Astrocyte of the spinal cord (primary cell): ENCODE data around the gene SPIRE2.

Experiments
- DNase-seq: peaks from one replicate; pipeline ENCODE4 v3.0.0; 2011; ENCODE audit warnings: low read depth, low spot score
- H3K4me3 ChIP-seq: 2 replicates; pipeline ENCODE4 v1.5.1; 2011; ENCODE audit warnings: low read depth, mild to moderate bottlenecking, low read length, moderate library complexity
- in situ Hi-C: cut with HindIII; loops from 2 replicates; pipeline ENCODE4 v1.10.0; 2017; ENCODE audit warnings: low sequenced_read_pairs
- TF ChIP-seq, protein P1 (sequence below): IDR thresholded peaks from 2 replicates; pipeline ENCODE4 v1.5.1; 2012; ENCODE audit warnings: low read depth, mild to moderate bottlenecking, low read length, inconsistent platforms

Gene SPIRE2

DNA sequence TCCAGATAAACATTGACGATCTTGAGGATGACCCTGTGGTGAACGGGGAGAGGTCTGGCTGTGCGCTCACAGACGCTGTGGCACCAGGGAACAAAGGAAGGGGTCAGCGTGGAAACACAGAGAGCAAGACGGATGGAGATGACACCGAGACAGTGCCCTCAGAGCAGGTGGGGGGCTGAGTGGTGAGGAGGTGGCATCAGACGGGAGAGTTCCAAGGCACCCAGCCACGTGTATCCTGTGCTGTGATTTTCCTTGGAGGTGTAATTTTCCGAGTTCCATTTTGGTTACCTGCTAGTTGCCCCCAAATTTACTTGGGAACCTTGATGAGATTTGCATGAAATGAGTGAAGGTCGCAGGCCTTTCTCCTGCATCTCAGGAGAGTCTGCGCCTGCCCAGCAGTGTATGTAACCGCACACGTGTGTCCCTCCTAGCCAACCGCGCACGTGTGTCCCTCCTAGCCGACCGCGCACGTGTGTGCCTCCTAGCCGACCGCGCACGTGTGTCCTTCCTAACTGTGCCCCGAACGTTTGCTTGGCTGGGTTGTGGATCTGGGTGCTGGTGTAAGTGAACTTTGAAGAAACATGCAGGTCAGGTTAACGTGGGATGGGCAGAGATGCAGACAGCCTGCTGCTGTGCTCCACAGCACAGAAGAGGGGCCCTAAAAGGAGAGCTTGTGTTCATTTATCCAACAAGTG lies 55.2 kb downstream of the SPIRE2 start:
- in situ Hi-C loops: no loop called here
- H3K4me3 ChIP-seq: no peak overlapping the region
- TF ChIP-seq, protein P1, sequence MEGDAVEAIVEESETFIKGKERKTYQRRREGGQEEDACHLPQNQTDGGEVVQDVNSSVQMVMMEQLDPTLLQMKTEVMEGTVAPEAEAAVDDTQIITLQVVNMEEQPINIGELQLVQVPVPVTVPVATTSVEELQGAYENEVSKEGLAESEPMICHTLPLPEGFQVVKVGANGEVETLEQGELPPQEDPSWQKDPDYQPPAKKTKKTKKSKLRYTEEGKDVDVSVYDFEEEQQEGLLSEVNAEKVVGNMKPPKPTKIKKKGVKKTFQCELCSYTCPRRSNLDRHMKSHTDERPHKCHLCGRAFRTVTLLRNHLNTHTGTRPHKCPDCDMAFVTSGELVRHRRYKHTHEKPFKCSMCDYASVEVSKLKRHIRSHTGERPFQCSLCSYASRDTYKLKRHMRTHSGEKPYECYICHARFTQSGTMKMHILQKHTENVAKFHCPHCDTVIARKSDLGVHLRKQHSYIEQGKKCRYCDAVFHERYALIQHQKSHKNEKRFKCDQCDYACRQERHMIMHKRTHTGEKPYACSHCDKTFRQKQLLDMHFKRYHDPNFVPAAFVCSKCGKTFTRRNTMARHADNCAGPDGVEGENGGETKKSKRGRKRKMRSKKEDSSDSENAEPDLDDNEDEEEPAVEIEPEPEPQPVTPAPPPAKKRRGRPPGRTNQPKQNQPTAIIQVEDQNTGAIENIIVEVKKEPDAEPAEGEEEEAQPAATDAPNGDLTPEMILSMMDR: no peak
- DNase-seq: no peak

DNA sequence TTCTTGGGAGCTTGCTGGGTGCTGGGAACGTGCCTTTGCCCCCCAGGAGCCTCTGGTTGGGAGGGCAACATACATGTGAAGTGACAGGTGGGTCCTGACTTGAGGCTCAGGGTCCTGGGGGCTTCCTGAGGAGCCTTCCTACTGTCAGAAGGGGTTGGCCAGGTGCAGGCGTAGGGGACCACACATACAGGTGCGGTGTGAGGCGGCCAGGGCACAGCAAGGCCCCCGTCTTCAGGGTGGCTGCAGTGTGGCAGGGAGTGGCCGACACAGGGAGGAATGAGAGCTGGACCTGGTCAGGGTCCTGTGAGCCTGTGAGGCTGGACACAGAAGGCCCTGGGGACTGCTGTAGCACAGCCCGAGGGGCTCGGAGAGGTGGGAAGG lies 55.8 kb downstream of the SPIRE2 start:
- no peak for DNase-seq
- TF ChIP-seq, protein P1: no peak
- no peak overlapping the region for H3K4me3 ChIP-seq
- in situ Hi-C loops: no loop called here

DNA sequence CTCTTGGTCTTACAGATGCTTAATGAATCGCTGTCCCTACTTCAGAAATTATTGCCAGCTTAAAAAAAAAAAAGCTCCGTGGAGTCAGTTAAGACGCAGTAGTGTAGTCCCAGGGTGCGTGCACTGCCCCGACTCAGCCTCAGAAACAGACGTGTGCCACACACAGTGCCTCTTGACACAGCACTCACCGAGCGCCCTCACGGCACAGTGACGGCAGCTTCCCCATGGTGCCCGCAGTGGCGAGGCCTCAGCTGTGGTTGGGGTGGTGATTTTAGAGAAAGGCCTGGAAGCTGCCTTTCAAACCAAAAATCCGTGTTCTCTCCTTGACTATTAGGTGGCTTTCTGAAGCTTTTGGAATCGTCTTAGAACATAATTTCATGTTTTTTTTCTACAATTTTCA lies 59.0 kb downstream of the SPIRE2 start:
- H3K4me3 ChIP-seq: no peak overlapping the region
- TF ChIP-seq, protein P1: no peak
- in situ Hi-C loops: no loop called here
- no peak for DNase-seq

DNA sequence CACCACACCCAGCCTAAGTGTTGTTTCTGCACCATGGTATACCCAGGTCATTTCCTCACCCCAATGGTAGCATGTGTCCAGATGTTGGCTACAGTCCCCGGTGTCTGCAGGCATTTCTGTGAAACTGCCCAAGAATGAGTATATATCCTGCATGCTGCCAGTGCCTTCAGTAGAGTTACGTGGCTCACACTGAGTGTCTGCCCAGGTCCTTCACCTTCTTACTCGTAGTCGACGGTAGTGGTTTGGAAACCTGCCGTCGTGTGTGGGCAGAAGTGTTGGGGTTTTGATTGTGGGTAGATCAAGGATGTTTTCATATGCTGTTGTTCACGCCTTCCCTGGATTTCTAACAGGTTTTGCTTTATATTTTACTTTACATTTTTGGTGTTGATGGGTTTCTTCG lies 61.9 kb downstream of the SPIRE2 start:
- H3K4me3 ChIP-seq: no peak overlapping the region
- TF ChIP-seq, protein P1: no peak
- in situ Hi-C loops: no loop called here
- DNase-seq: no peak

DNA sequence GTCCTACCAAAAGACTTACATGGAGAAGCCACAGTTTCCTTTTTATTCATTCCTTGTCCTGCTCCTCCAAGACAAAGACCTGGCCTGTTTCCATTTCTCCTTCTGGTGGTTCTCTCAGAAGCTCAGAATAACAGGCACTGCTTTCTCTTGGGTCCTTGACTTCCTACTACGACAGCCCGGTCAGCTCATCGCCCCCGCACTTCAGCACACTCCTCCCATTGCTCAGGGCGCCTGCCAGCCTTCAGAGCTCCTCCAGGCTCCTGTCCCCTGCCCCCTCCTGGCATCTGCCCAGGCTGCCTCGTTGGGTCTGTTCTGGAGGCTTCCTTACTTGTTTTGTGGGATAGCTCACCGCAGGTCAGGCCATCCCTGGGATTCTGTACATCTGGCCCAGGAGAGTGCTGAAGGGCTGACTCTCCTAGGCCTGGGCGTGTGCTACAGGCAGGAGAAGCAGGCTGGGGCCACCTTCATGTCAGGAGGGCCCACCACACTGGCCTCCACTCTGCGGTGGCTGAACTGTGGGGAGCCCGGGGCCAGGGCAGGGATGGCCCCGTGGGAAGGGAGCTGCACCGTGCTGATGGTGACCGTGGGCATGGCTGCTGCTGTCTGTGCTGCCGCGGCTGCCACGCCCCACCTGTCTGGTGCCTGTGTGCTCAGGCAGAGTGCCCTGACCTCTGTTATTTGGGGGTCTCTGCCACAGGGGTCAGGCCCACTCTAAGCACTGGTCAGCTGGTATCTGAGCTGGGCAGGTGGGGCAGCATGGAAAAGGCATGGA lies 62.8 kb downstream of the SPIRE2 start:
- in situ Hi-C loops: no loop called here
- TF ChIP-seq, protein P1: no peak
- DNase-seq: no peak
- no peak overlapping the region for H3K4me3 ChIP-seq

DNA sequence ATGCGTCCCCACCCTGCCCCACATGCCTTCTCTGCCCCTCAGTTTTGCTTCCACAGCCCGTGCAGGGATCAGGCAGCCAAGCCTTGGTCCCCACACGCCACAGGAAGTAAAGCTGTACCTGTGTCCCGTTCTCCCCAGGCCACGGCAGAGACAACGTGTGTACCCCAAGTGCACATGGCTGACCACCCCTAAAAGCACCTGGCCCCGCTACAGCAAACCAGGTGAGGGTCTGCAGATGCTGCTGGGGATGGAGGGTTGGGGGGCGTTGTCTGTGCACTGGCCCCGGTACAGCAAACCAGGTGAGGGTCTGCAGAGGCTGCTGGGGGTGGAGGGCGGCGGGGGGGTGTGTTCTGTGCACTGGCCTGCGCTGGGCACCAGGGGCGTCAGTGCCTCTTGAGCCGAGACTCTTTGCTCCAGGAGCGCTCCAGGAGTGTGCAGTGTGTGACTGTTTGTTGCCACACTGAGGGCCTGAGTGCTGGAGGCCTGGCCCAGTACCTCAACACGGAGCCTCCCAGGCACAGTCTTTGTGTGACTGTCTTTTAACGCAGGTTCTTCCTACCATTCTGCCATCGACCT lies 63.9 kb downstream of the SPIRE2 start:
- TF ChIP-seq, protein P1: no peak
- in situ Hi-C loops: no loop called here
- DNase-seq: no peak
- H3K4me3 ChIP-seq: no peak overlapping the region
